Testis (tissue), 3 donors: ENCODE data around the gene C6orf58. TPM values are rescaled to one million over a fixed set of nuclear protein-coding genes. Genes with fewer than 3 reads are reported as not detected.

ENCODE experiments used
- DNase-seq: peaks from one replicate; pipeline ENCODE4 v3.0.0-alpha.2; 2019
- H3K27ac ChIP-seq, 2 donors: fragments of 200-600 bp; sonication (generic); one replicate each; pipeline ENCODE4 v1.5.1; 2019
- H3K27me3 ChIP-seq: fragments of 200-600 bp; sonication (generic); one replicate; pipeline ENCODE4 v1.5.1; 2019
- H3K36me3 ChIP-seq: fragments of 200-600 bp; sonication (generic); one replicate; pipeline ENCODE4 v1.5.1; 2017; ENCODE audit warnings: low read depth; ENCODE audit errors: missing control alignments
- H3K4me1 ChIP-seq: fragments of 200-600 bp; sonication (generic); one replicate; pipeline ENCODE4 v1.5.1; 2019
- H3K4me3 ChIP-seq, 2 donors: fragments of 200-600 bp; sonication (generic); one replicate each; pipeline ENCODE4 v1.5.1; 2017 to 2019
- H3K9me3 ChIP-seq: fragments of 200-600 bp; sonication (generic); one replicate; pipeline ENCODE4 v1.5.1; 2017
- CTCF ChIP-seq, 3 experiments: fragments of 450-650 bp in 2 of 3; fragments of 200-600 bp in 1 of 3; sonication (generic) in 1 of 3; IDR thresholded peaks; one replicate each; pipeline ENCODE4 v1.5.1; 2016 to 2019; ENCODE audit warnings: antibody characterized with exemption in 3 of 3, mild to moderate bottlenecking in 2 of 3, moderate library complexity in 1 of 3
- POLR2A ChIP-seq: fragments of 450-650 bp; IDR thresholded peaks from one replicate; pipeline ENCODE4 v1.6.1; 2017; ENCODE audit warnings: antibody characterized with exemption, mild to moderate bottlenecking, moderate library complexity
- WGBS, 2 donors: methylation state at CpG; one replicate each; pipeline ENCODE4 v1.1.5; 2018; 5-methylcytosine and 5-hydroxymethylcytosine counted together
- intact Hi-C: fragments of 100-400 bp; cut with DNase I; formaldehyde crosslinking; loops from one replicate; pipeline ENCODE4 v1.15.1; 2023; ENCODE audit warnings: low total_unique reads
- polyA plus RNA-seq: library from polyadenylated mRNA; stranded (reverse); fragments of 350-450 nt; fragmentation: Illumina TruSeq; extraction: RNeasy Lipid Tissue Mini Kit (QIAGEN cat#74804); gene quantifications from one replicate; pipeline ENCODE4 v1.2.3, GENCODE V29; 2014; ENCODE audit warnings: low read depth, low replicate concordance; ENCODE audit not compliant: insufficient read depth
- total RNA-seq, 2 donors: library from RNA; depleted of rRNA; stranded (reverse); fragments of >200 nt; gene quantifications; one replicate each; pipeline ENCODE4 v1.2.3, GENCODE V29; 2016

The C6orf58 gene
- total and polyA plus RNA-seq, 3 donors from 2014 or later, result 3.0 TPM; not detected in 2

- no peak for DNase-seq
- Histone ChIP-seq H3K36me3 (no peaks in the 10 kb centered on the region), H3K4me1 (no peaks in the 10 kb centered on the region), H3K9me3 (no peaks in the 10 kb centered on the region), H3K4me3 (no peak overlapping the region), H3K27me3 (no peaks in the 10 kb centered on the region), H3K27ac (no peak overlapping the region)
- TF ChIP-seq CTCF (IDR thresholded peaks at IDR 0.05) (no peak), POLR2A (no peak)
- intact Hi-C loops, result no loop called here
- WGBS, 2 donors, result 63 to 69% methylated on average over 3 of the region's 3 CpGs
These were observed 1.9 kb downstream of the C6orf58 start for GRCh38 chr6:127578900-127579299.

- no peaks in the 10 kb centered on the region for H3K4me1 ChIP-seq
- no peaks in the 10 kb centered on the region for H3K27me3 ChIP-seq
- no peaks in the 10 kb centered on the region for H3K9me3 ChIP-seq
- no peaks in the 10 kb centered on the region for H3K36me3 ChIP-seq
- H3K4me3 ChIP-seq, result no peak overlapping the region
- no peak overlapping the region for H3K27ac ChIP-seq
- intact Hi-C loops, result no loop called here
- no peak for TF ChIP-seq CTCF (IDR thresholded peaks at IDR 0.05)
- no peak for TF ChIP-seq POLR2A
- no peak for DNase-seq
These were observed 4.6 kb downstream of the C6orf58 start for GRCh38 chr6:127581576-127581975.

GRCh38 chr6:127582777-127583462 is 5.9 kb downstream of the C6orf58 start:
- H3K27ac ChIP-seq, result no peak overlapping the region
- H3K27me3 ChIP-seq, result no peaks in the 10 kb centered on the region
- DNase-seq, result no peak
- no peak overlapping the region for H3K4me3 ChIP-seq
- no peak for TF ChIP-seq CTCF (IDR thresholded peaks at IDR 0.05)
- TF ChIP-seq POLR2A, result no peak
- H3K9me3 ChIP-seq, result no peaks in the 10 kb centered on the region
- intact Hi-C loops, result no loop called here
- no peaks in the 10 kb centered on the region for H3K36me3 ChIP-seq
- 87 to 94% methylated on average over 4 of the region's 4 CpGs for WGBS, 2 donors
- no peaks in the 10 kb centered on the region for H3K4me1 ChIP-seq

- no peaks in the 10 kb centered on the region for H3K27me3 ChIP-seq
- H3K36me3 ChIP-seq, result no peaks in the 10 kb centered on the region
- no peak overlapping the region for H3K27ac ChIP-seq
- intact Hi-C loops, result no loop called here
- no peak for TF ChIP-seq CTCF (IDR thresholded peaks at IDR 0.05)
- no peak for TF ChIP-seq POLR2A
- no peaks in the 10 kb centered on the region for H3K9me3 ChIP-seq
- no peaks in the 10 kb centered on the region for H3K4me1 ChIP-seq
- no peak for DNase-seq
- 93 to 95% methylated on average over 2 of the region's 2 CpGs for WGBS, 2 donors
- no peak overlapping the region for H3K4me3 ChIP-seq
These were observed 8.1 kb downstream of the C6orf58 start for GRCh38 chr6:127585123-127585522.

GRCh38 chr6:127586372-127586771 is 9.4 kb downstream of the C6orf58 start:
- intact Hi-C loops, result no loop called here

More at GRCh38 chr6:127586372-127586771, 9.4 kb downstream of the C6orf58 start:
- Histone ChIP-seq H3K27me3 (no peaks in the 10 kb centered on the region), H3K4me3 (no peak overlapping the region), H3K36me3 (no peaks in the 10 kb centered on the region), H3K9me3 (no peaks in the 10 kb centered on the region), H3K4me1 (no peaks in the 10 kb centered on the region), H3K27ac (no peak overlapping the region)
- WGBS, 2 donors, result 14 to 50% methylated on average over 2 of the region's 2 CpGs
- TF ChIP-seq POLR2A (no peak), CTCF (IDR thresholded peaks at IDR 0.05) (no peak)
- DNase-seq, result no peak
